ENCODE results near the gene ZNF732. TPM values are rescaled to one million over a fixed set of nuclear protein-coding genes. Genes with fewer than 3 reads are reported as not detected.

Gene ZNF732
- polyA plus RNA-seq, 3 donors: not detected

DNA sequence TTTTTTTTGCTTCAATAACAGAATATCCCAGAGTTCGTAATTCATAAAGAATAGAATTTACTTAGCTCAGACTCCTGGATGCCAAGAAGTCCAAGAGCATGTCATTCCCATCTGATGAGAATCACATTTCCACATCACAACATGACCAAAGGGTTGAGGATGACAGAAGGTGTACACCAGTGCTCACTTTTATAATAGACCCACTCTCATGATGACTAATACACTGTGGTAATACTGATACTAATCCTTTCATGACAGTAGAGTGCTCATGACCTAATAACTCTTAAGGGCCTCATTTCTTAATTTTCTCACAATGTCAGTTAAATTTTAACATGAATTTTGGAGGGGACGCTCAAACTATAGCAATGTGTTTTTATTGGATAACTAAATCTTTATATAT, 69.2 kb downstream of the ZNF732 start:
- DNase-seq: no peak
- Histone ChIP-seq H4K20me1 (ENCODE audit: insufficient read depth, low read length) (no peaks in the 10 kb centered on the region), H3K4me1 (ENCODE audit: control insufficient read depth in 1 of 2, insufficient read depth in 2 of 2, low read length in 2 of 2) (no peaks in the 10 kb centered on the region), H3K27ac (ENCODE audit: low read depth in 1 of 2, low read length in 2 of 2) (no peak overlapping the region), H3K4me3 (replicated peaks in 1 of 3; ENCODE audit: low read depth in 2 of 3, low read length in 3 of 3) (no peak overlapping the region), H3K27me3 (ENCODE audit: control insufficient read depth in 2 of 2, insufficient read depth in 2 of 2, low read length in 2 of 2) (no peaks in the 10 kb centered on the region), H3K36me3 (replicated peaks in 1 of 2; ENCODE audit: control insufficient read depth in 1 of 2, insufficient read depth in 2 of 2, low read length in 2 of 2) (no peaks in the 10 kb centered on the region), H3K9me3 (replicated peaks in 1 of 2; ENCODE audit: control insufficient read depth in 1 of 2, insufficient read depth in 1 of 2, low read length in 2 of 2) (peaks cover 38 to 49% of the 10 kb centered on the region in 2 donors), H3K79me2 (ENCODE audit: insufficient read depth, low read length) (no peaks in the 10 kb centered on the region), H3K4me2 (replicated peaks; ENCODE audit: extremely low read depth, low read length, poor library complexity, severe bottlenecking) (no peak overlapping the region), H2AFZ (ENCODE audit: insufficient read depth, low read depth, low read length, poor library complexity, severe bottlenecking) (no peak overlapping the region), H3K9ac (ENCODE audit: insufficient read depth, low read length, poor library complexity, severe bottlenecking) (no peak overlapping the region)
- Mint-ChIP-seq H3K4me3 (no peak overlapping the region), H3K9me3 (peaks cover 21 to 61% (median 45%) of the 10 kb centered on the region in 7 donors), H3K36me3 (peaks cover 0 to 3% of the 10 kb centered on the region in 2 donors), H3K27ac (no peak overlapping the region), H3K27me3 (ENCODE audit: low read depth in 3 of 3) (no peaks in the 10 kb centered on the region), H3K4me1 (no peaks in the 10 kb centered on the region)
- WGBS (ENCODE audit: insufficient coverage): no CpG with 5 or more reads among the region's 2 CpGs
- intact Hi-C loops (cut with micrococcal nuclease): no loop called here
- TF ChIP-seq CTCF (IDR thresholded peaks at IDR 0.05): no peak

GRCh38 chr4:234178-234577, 71.1 kb downstream of the ZNF732 start:
- Histone ChIP-seq H3K9me3 (replicated peaks in 1 of 2; ENCODE audit: control insufficient read depth in 1 of 2, insufficient read depth in 1 of 2, low read length in 2 of 2) (peaks cover 38 to 59% of the 10 kb centered on the region in 2 donors), H3K36me3 (replicated peaks in 1 of 2; ENCODE audit: control insufficient read depth in 1 of 2, insufficient read depth in 2 of 2, low read length in 2 of 2) (no peaks in the 10 kb centered on the region), H3K79me2 (ENCODE audit: insufficient read depth, low read length) (no peaks in the 10 kb centered on the region), H3K27me3 (ENCODE audit: control insufficient read depth in 2 of 2, insufficient read depth in 2 of 2, low read length in 2 of 2) (no peaks in the 10 kb centered on the region), H3K27ac (ENCODE audit: low read depth in 1 of 2, low read length in 2 of 2) (no peak overlapping the region), H3K4me3 (replicated peaks in 1 of 3; ENCODE audit: low read depth in 2 of 3, low read length in 3 of 3) (no peak overlapping the region), H2AFZ (ENCODE audit: insufficient read depth, low read depth, low read length, poor library complexity, severe bottlenecking) (no peak overlapping the region), H3K4me1 (ENCODE audit: control insufficient read depth in 1 of 2, insufficient read depth in 2 of 2, low read length in 2 of 2) (no peaks in the 10 kb centered on the region), H3K4me2 (replicated peaks; ENCODE audit: extremely low read depth, low read length, poor library complexity, severe bottlenecking) (no peak overlapping the region), H4K20me1 (ENCODE audit: insufficient read depth, low read length) (no peaks in the 10 kb centered on the region), H3K9ac (ENCODE audit: insufficient read depth, low read length, poor library complexity, severe bottlenecking) (no peak overlapping the region)
- DNase-seq: no peak
- no CpG with 5 or more reads among the region's 1 CpG for WGBS (ENCODE audit: insufficient coverage)
- Mint-ChIP-seq H3K4me3 (no peak overlapping the region), H3K9me3 (peaks cover 33 to 65% (median 52%) of the 10 kb centered on the region in 7 donors), H3K27ac (no peak overlapping the region), H3K36me3 (peaks cover 0 to 3% of the 10 kb centered on the region in 2 donors), H3K27me3 (ENCODE audit: low read depth in 3 of 3) (no peaks in the 10 kb centered on the region), H3K4me1 (no peaks in the 10 kb centered on the region)
- TF ChIP-seq CTCF (IDR thresholded peaks at IDR 0.05): no peak
- intact Hi-C loops (cut with micrococcal nuclease): no loop called here

Data from CD14-positive monocyte (primary cell).